ENCODE results near the gene POLR2H. TPM values are rescaled to one million over a fixed set of nuclear protein-coding genes. Genes with fewer than 3 reads are reported as not detected.

Gene POLR2H
- polyA plus RNA-seq, 1 donor from 2014 or later = 40.8 TPM

- H3K27ac Mint-ChIP-seq = no peak overlapping the region
- no peaks in the 10 kb centered on the region for H3K4me1 Mint-ChIP-seq
- H3K4me3 Mint-ChIP-seq = no peak overlapping the region
- H3K9me3 Mint-ChIP-seq = no peaks in the 10 kb centered on the region
- H3K36me3 Mint-ChIP-seq = peaks cover 2% of the 10 kb centered on the region
- H3K27me3 Mint-ChIP-seq = peaks cover 1% of the 10 kb centered on the region
Measured at GRCh38 chr3:184353546-184353941, 8.0 kb upstream of the POLR2H start.

- H3K4me3 Mint-ChIP-seq = no peak overlapping the region
Measured at GRCh38 chr3:184354121-184354728, 7.3 kb upstream of the POLR2H start.

GRCh38 chr3:184354754-184355153 is 6.8 kb upstream of the POLR2H start:
- Mint-ChIP-seq H3K27me3 (peaks cover 1% of the 10 kb centered on the region), H3K36me3 (peaks cover 2% of the 10 kb centered on the region), H3K9me3 (no peaks in the 10 kb centered on the region), H3K4me3 (no peak overlapping the region), H3K4me1 (no peaks in the 10 kb centered on the region), H3K27ac (no peak overlapping the region)

More at GRCh38 chr3:184354121-184354728, 7.3 kb upstream of the POLR2H start:
- Mint-ChIP-seq H3K4me1 (no peaks in the 10 kb centered on the region), H3K27ac (no peak overlapping the region), H3K9me3 (no peaks in the 10 kb centered on the region), H3K36me3 (peaks cover 2% of the 10 kb centered on the region), H3K27me3 (peaks cover 1% of the 10 kb centered on the region)

- H3K4me3 Mint-ChIP-seq = no peak overlapping the region
- peaks cover 1% of the 10 kb centered on the region for H3K27me3 Mint-ChIP-seq
- H3K36me3 Mint-ChIP-seq = no peaks in the 10 kb centered on the region
- H3K4me1 Mint-ChIP-seq = no peaks in the 10 kb centered on the region
- no peaks in the 10 kb centered on the region for H3K9me3 Mint-ChIP-seq
- no peak overlapping the region for H3K27ac Mint-ChIP-seq
Measured at GRCh38 chr3:184355261-184356040, 6.1 kb upstream of the POLR2H start.

- H3K4me3 Mint-ChIP-seq = peak overlapping the region in 1 of 4 donors; percentile 57
- H3K27me3 Mint-ChIP-seq = peaks cover 1% of the 10 kb centered on the region
Measured at GRCh38 chr3:184357248-184358123, 4.0 kb upstream of the POLR2H start.

DNA sequence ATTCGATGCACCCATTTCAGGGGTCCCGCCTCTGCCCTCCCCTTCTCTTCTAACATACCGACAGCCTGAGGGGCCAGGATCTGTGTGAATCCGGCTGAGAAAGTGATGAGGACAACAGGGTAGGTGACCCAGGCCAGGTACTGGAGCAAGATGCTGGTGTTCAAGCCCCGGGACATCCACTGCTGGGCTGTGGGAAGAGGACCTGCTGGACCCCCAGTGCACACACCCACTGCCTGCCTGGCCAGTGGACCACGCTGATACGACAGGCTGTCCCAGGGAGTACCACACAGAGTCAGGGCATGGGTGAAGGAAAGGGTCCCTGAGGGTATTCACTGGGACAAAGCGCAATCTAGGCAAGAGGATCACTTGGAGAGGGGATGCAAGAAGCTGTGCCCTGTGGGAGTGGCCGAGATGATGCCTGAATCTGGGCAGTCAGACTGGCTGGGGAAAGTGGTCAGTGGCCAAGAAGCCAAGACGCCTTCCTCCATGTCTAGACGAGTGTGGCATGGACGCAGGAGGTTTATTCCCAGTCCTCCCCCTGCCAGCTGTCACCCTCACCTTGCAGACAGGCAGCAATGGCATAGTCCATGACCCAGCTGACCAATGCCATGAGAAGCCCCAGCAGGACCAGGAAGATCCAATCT is 3.3 kb upstream of the POLR2H start:
- H3K4me3 Mint-ChIP-seq = peak overlapping the region in 1 of 4 donors; percentile 57
- H3K9me3 Mint-ChIP-seq = no peaks in the 10 kb centered on the region
- peaks cover 1% of the 10 kb centered on the region for H3K27me3 Mint-ChIP-seq
- H3K36me3 Mint-ChIP-seq = no peaks in the 10 kb centered on the region
- H3K4me1 Mint-ChIP-seq = peaks cover 2 to 5% (median 4%) of the 10 kb centered on the region in 3 donors
- no peak overlapping the region for H3K27ac Mint-ChIP-seq

More at GRCh38 chr3:184357248-184358123, 4.0 kb upstream of the POLR2H start:
- Mint-ChIP-seq H3K36me3 (no peaks in the 10 kb centered on the region), H3K27ac (no peak overlapping the region), H3K4me1 (peaks cover 0 to 4% (median 3%) of the 10 kb centered on the region in 3 donors), H3K9me3 (no peaks in the 10 kb centered on the region)

GRCh38 chr3:184358921-184359350 is 2.6 kb upstream of the POLR2H start:
- no peaks in the 10 kb centered on the region for H3K9me3 Mint-ChIP-seq
- H3K4me3 Mint-ChIP-seq = peak overlapping the region in 1 of 4 donors; percentile 57
- peaks cover 4 to 6% (median 5%) of the 10 kb centered on the region in 3 donors for H3K4me1 Mint-ChIP-seq
- peaks cover 1% of the 10 kb centered on the region for H3K27me3 Mint-ChIP-seq
- H3K36me3 Mint-ChIP-seq = no peaks in the 10 kb centered on the region
- peak overlapping the region in 1 of 3 donors; percentile 77 for H3K27ac Mint-ChIP-seq

DNA sequence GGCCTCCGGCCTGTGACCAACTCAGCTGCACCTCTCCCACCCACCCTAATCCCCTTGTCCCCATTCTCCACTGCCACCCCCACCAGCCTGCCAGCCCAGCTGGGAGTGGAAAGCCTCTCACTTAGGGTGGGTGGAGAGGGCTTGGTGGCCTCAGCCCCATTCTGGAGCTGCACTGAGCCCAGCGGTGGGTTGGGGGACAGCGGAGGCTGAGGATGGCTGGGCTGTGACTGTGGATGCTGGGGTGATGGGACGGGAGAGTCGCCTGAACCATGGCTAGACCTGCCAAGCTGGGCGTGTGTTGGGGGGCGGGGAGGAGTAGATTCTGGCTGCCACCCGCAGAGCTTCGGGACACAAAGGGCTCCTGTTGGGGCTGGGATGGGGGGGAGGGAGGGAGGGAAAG is 1.9 kb upstream of the POLR2H start:
- no peaks in the 10 kb centered on the region for H3K36me3 Mint-ChIP-seq
- H3K4me1 Mint-ChIP-seq = peaks cover 7 to 9% (median 9%) of the 10 kb centered on the region in 3 donors
- H3K4me3 Mint-ChIP-seq = peak overlapping the region in 1 of 4 donors; percentile 66
- no peaks in the 10 kb centered on the region for H3K9me3 Mint-ChIP-seq
- H3K27ac Mint-ChIP-seq = peak overlapping the region in 1 of 3 donors; percentile 77
- peaks cover 1% of the 10 kb centered on the region for H3K27me3 Mint-ChIP-seq

DNA sequence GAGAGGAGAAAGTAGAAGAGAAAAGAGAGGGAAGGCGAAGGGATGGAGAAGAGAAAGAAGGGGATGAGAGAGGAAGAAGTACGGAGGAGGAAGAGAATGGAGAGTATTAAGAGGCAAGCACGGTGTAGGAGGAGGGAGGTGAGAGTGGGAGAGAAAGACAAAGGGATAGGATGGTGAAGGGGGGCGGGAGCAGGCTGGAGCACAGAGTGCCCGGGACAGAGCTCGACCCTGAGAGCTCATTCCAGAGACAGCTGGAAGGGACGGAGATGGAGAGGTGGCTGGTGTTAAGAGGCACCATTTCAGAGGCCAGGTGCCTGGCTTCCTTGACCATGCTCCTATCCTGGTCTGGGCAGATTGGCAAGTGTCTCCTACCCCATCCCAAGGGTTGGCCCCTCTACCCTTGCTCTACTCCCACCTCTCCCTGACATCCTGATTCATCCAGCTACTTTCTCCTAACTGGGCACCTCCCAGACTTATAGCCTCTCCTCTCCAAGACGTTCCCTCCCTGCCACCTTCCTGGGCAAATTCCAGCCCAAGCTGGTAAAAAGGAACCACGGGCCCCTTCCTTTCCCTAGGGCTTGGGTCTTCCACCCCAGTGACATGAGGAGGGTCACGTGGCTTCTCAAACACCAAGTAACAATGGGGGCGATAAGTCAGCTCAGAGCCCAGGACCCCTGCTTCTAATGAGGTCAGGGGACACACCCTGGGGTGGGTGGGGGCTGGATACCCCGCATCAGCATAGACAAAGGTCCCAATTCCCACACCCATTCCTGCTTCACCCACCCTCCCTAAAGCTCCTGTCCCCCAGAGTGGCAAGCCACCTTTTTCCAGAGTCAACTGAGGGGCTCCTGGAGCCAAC is 1.2 kb upstream of the POLR2H start:
- Mint-ChIP-seq H3K36me3 (no peaks in the 10 kb centered on the region), H3K27ac (no peak overlapping the region), H3K4me1 (peaks cover 11 to 15% (median 12%) of the 10 kb centered on the region in 3 donors), H3K4me3 (peak overlapping the region; percentile 66 to 95 (median 84)), H3K27me3 (no peaks in the 10 kb centered on the region), H3K9me3 (no peaks in the 10 kb centered on the region)

DNA sequence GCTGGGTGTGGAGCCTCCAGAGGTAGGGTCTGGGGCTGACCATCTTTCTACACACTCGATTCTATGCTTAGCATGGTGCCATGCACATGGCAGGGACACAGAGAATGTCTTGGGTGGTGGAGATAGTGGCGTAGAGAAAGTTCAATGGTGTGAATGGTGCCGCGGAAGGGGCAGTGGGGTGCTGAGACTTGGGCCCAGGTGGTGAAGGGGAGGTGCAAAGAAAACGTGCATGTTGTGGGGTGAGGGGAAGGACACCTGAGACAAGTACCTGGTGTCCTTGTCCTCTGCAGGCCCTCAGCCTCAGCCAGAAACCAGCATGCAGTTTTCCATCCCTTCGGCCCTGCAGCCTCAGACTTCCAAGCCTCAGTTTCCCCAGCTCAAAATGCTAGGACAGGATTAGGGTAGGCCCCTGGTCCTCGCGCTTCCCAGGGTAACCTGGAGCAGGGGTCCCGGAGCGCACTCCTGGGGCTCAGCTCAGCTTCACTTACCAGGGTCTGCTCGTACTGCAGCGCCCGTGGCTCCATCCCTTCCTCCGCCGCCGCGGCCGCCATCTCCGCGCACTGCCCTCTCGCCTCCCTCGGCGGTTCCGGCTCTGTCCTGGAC is 480 bp upstream of the POLR2H start:
- H3K27ac Mint-ChIP-seq = no peak overlapping the region
- H3K36me3 Mint-ChIP-seq = no peaks in the 10 kb centered on the region
- peak overlapping the region; percentile 66 to 95 (median 84) for H3K4me3 Mint-ChIP-seq
- H3K27me3 Mint-ChIP-seq = no peaks in the 10 kb centered on the region
- H3K9me3 Mint-ChIP-seq = no peaks in the 10 kb centered on the region
- peaks cover 11 to 15% (median 12%) of the 10 kb centered on the region in 3 donors for H3K4me1 Mint-ChIP-seq

DNA sequence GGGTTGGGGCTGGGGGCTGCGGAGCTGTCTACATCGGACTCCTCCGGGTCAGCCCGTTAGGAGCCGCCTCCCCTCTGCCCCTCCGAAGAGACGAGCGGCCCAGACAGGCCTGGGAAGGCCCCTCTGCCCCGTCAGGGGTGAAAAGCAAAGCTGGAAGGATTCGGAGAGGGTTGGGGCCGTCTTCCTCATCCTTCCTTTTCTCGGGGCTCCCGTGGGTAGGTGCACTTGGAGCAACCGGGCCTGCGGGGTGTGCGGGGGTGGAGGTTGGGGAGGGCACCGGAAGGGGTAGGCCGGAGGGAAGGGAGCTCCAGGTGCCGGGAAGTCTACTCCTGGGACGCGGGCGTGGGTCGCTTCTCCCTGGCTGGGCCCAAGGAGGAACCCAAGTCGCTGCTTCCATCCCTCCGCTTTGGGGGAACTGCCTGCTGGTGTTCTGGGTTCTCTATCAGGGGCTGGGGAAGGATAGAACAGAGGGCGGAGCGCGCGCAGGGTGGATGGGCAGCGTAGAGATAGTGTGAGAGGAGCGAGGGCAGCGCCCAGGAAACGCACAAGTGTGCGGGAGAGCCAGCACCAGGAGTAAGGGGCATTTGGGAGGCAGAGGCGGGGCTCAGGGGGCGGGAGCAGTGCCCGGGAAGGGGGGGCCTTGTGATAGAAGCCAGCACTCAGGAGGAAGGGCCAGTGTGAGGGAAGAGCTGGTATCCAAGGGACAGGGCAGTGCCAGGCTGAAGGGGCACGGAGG is 590 bp downstream of the POLR2H start:
- Mint-ChIP-seq H3K4me3 (peak overlapping the region; percentile 92 to 99 (median 94)), H3K36me3 (no peaks in the 10 kb centered on the region), H3K9me3 (no peaks in the 10 kb centered on the region), H3K27me3 (no peaks in the 10 kb centered on the region), H3K27ac (peak overlapping the region; percentile 80 to 98 (median 90)), H3K4me1 (peaks cover 11 to 15% (median 12%) of the 10 kb centered on the region in 3 donors)

DNA sequence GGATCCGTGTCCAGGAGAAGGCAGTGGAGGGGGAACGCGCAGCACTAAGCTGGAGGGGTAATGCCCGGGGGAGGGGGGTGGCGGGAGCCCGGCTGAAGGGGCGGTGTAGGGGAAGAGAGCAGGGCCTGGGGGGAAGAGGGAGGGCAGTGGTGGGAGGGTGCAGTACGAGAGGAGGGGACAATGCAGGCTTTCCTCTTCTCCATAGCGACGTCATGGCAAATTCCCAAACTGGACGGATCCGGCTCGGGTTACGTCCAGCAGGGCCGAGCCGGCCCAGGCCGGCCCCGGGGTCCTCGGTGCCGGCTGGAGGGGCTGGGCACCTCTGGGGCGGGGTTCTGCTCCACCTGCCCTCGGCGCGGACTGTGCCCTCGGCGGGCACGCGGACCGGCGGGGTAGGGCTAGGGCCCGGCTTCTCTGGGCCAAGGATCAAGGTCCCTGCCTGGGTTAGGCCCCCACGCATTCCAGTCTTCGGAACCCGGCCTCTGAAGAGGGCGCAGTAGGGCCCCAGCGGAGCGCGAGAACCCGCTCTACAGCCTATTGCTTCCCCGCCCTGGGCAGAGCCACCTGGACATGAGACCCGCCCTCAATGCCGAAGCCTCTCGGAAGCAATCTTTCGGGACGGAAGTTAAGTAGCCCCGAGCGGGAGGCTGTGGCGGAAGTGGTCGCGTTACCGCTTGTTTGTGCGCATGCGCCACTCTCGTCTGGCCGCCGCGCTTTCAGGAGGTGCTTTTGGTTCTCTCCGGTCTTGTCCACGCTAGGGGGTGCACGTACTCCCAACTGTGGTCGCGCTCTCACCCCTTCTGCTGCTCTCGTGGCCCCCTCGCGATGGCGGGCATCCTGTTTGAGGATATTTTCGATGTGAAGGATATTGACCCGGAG is 1.4 kb downstream of the POLR2H start:
- H3K27me3 Mint-ChIP-seq = no peaks in the 10 kb centered on the region
- peaks cover 2% of the 10 kb centered on the region for H3K36me3 Mint-ChIP-seq
- H3K27ac Mint-ChIP-seq = peak overlapping the region; percentile 95 to 98 (median 97)
- peak overlapping the region; percentile 92 to 100 (median 97) for H3K4me3 Mint-ChIP-seq
- H3K4me1 Mint-ChIP-seq = peaks cover 11 to 15% (median 12%) of the 10 kb centered on the region in 3 donors
- H3K9me3 Mint-ChIP-seq = no peaks in the 10 kb centered on the region
